Embryonic facial prominence (tissue), 1 donor: ENCODE data around the gene PRKG1.
"Not testable (repeated sequence)": the region's sequence is repeated elsewhere in the genome, so short reads cannot be mapped to it uniquely, and the experiment has no call there.

Experiments
- DNase-seq: peaks from one replicate; pipeline ENCODE4 v3.0.0-alpha.2; 2016; ENCODE audit errors: extremely low spot score

PRKG1 gene

DNA sequence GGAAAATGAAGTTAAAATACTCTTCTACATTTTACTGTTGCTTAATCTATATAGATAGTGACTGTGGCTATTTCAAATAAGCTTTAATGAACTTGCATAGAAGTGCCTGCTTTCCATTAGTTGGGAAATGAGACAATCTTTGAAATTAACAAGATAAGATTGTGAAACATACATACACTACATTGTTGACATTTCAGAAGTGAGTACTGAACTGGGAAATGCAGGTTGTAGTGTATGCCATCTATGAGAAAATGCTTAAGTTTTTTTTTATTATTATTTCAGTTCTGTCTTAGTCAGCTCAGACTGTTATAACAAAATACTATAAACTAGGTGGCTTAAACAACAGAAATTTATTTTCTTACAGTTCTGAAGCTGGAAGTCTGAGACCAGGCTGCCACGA lies 674.7 kb downstream of the PRKG1 start:
- no peak for DNase-seq

GRCh38 chr10:51758366-51758765 lies 684.1 kb downstream of the PRKG1 start:
- no peak for DNase-seq

GRCh38 chr10:51758838-51759237 lies 684.6 kb downstream of the PRKG1 start:
- not testable (repeated sequence) for DNase-seq

- no peak for DNase-seq
Observed at GRCh38 chr10:51759896-51760534, 685.7 kb downstream of the PRKG1 start.

DNA sequence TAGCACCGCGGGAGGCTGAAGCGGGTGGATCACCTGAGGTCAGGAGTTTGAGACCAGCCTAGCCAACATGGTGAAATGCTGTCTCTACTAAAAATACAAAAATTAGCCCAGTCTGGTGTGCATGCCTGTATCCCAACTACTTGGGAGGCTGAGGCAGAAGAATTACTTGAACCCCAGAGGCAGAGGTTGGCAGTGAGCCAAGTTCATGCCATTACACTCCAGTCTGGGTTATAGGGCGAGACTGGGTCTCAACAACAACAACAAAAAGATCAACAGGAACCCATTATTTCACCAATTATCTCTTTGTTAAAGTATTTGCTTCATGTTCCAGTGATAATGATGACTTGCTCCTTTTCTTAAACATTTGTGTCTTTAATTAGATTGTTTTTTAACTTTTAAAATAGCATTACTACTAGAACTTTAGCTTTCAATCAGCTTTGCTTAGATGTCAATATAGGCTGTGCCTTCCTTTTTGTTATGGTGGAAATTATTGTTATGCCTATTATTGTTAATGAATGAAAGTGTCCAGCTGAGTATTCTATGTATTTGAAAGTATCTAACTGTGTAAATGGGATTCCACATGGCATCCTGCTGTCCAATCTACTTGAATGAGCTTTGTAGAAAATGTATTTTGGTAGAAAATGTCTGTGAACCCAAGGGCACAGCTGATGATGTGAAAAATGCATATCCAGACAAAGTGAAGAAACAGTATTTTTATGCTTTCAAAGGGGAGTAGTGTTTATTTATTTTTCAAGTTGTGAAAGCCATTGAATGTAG lies 686.8 kb downstream of the PRKG1 start:
- DNase-seq, result no peak

DNA sequence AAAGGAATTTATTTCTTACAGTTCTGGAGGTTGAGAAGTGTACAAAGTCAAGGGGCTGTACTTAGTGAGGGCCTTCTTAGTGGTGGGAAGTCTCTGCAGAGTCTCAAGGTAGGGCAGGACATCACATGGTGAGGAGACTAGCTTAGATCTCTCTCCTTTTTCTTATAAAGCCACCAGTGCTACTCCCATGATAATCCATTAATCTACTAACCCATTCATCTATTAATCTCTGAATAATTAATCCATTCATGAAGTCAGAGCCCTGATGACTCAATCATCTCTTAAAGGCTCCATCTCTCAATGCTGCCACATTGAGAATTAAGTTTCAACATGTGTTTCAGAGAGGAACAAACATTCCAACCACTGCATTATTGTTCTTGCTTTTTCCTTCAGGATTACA lies 689.5 kb downstream of the PRKG1 start:
- no peak for DNase-seq

DNA sequence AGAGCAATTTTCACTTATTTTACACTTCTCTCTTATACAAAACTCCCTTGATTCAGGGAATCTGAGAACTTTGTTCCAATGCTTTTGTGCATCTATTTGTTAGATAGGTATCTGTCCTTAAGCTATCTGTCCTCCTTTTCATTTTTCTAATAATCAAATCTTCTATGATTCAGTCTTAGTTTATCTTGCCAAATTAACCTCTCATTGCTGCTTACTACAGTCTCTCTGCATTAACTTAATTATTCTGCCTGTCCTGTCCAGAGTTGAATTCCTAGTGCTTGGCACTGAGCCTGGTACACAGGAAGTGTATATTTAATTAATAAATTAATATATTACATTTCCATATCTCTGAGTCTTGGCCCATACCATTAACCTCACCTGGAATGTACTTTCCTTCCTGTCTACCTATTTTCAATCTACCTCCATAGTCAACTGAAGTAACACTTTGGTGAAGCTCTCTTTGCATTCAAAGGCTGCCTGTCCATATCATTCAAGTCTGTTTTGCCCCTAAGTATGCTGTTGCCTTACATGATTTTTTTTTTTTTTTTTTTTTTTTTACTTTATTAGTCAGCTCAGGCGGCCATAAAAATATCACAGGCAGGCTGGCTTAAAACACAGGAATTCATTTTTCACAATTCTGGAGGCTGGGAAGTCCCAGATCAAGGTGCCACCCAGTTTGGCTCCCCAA lies 691.1 kb downstream of the PRKG1 start:
- DNase-seq, result no peak

DNA sequence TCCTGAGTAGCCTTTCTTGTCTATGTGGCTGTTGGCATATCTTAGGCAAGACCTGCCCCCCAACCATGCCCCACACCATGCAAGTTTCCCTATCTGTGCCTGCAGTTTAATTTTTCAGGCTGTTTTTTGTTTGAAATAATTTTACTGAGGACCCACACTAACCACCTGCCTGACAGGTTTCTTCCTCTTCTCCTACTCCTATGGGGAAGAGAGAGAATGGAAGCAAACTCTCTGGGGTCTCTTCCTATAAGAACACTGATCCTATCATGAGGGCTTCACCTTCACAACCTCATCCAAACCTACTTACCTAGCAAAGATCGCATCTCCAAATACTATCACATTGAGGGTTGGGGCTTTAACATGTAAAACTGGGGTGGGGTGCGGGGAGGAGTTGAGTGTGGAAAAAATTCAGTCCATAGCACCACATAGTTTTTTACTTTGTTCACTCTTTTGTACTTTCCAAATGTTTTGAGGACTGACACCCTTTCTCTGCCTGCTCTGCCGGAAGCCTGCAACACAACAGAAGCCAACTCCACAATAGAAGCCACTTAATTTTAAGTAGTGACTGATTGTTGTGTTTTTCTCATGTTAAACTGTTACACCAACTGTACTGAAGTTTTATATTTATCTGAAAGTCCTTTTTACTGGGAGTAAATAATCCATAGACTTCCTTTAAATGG lies 692.3 kb downstream of the PRKG1 start:
- no peak for DNase-seq

DNA sequence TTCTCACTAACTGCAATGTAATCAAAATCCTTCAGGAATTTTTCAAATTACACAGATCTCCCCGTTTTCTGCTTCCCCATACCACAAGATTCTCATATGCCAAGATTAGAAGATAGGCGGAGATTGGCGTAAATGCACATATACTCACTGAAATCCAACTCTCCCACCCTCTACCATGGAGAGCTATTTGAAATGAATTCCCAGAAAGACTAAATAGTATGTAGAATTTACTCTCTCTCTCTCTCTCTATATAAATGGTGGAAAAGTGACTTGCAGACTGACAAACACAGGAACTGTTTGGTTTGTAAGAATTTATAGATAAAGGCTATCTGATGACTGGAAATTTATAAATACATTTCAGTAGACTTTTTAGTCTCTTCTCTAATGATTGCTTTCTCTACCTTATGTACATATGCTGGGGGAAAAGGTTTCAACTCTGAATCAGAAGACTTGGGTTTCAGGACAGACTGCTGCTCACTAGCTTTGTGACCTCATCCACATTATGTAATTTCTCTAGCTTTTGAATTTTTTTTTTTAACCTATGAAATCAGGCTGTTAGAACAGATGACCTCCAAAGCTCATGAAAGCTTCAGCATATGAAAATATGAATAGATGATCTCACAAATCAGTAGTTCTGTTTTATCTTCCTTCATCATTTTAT lies 692.9 kb downstream of the PRKG1 start:
- no peak for DNase-seq

DNA sequence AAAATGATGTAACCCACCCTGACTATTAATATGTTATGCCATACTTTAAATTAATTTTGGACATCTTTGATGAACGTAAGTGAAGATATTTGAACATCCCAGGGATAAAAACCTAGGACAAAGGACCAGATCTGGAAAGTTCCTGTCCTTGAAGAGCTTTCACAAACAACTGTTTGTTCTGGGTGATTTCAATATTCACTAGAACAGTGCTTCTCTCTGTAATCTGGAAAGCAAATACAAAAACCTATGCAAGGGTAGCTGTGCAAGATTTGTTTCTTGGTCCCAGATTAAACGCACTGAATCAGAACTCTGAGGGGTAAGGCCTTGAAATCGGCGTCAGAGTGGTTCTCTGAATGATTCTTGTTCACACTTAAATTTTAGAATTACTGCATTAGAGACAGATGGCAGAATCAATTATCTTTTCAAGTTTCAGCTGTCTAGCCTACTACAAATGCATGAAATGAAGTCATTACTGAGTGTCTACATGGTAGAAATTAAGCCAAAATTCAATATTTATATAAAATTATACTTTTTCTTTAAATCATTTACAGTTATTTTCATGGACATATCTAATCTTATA lies 694.7 kb downstream of the PRKG1 start:
- no peak for DNase-seq

- no peak for DNase-seq
Observed at GRCh38 chr10:51770709-51771108, 696.4 kb downstream of the PRKG1 start.

GRCh38 chr10:51772387-51772786 lies 698.1 kb downstream of the PRKG1 start:
- DNase-seq, result no peak

GRCh38 chr10:51773681-51774080 lies 699.4 kb downstream of the PRKG1 start:
- no peak for DNase-seq

DNA sequence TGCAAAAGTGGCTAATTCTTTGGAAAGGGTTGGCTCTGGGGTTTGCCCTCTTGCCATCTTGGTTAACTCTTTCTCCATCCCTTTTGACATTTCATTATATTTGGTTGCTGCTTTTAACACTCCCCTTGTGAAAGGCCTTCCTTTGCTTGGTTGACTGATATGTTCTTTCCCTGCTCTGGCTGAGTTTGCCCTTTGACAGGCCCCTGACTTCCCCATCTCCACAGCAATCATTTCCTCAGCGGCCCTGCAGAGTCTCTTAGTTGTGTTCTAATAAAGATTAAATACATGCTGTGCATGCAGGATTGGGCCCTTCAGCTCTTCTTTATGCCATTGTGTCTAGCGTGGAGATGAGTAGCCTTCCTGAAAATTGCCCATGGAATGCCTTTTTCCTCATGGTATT lies 709.7 kb downstream of the PRKG1 start:
- DNase-seq, result no peak

GRCh38 chr10:51786016-51786683 lies 711.9 kb downstream of the PRKG1 start:
- no peak for DNase-seq

- DNase-seq, result no peak
Observed at GRCh38 chr10:51786684-51787035, 712.4 kb downstream of the PRKG1 start.

DNA sequence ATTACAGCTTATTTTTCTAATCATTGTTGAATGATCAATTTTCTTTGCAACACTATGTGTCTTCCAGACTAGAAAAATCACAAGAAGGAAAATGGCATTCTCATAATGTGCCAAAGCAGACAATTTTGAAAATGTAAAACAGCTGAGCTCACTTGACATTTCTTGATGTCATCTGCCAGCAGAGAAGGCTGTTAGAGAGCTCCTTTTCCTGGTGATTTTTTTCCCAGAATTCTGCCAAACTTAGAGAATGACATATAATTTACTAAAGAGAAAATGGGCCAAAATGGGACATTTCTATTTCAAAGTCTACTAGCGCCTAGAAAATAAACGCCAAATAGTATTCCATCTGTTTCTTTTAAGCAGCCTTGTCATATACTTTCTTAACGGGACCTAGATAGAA lies 714.0 kb downstream of the PRKG1 start:
- no peak for DNase-seq

GRCh38 chr10:51789118-51789517 lies 714.8 kb downstream of the PRKG1 start:
- no peak for DNase-seq

- no peak for DNase-seq
Observed at GRCh38 chr10:51789903-51790302, 715.6 kb downstream of the PRKG1 start.

- DNase-seq, result no peak
Observed at GRCh38 chr10:51792678-51793077, 718.4 kb downstream of the PRKG1 start.

DNA sequence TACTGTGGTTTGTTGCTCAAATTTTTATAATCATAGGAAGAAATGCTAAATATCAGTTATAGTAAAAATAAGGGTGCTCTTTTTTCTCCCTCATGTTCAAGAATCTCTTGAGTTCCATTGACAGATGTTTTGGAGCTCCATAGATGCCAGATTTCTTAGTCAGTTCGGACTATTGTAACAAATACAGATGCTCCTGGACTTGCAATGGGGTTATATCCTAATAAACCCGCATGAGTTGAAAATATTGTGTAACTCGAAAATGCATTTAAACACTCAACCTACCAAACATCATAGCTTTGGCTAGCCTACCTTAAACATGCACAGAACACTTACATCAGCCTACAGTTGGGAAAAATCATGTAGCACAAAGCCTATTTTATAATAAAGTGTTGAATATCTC lies 725.8 kb downstream of the PRKG1 start:
- DNase-seq, result no peak
